Mesenchymal stem cell (in vitro differentiated cells and primary cell): ENCODE results near the gene SMIM29.

Experiments used
- DNase-seq: peaks from one replicate; pipeline ENCODE4 v3.0.0-alpha.2; 2013
- H2AFZ ChIP-seq: one replicate; pipeline ENCODE4 v1.6.1; 2013; ENCODE audit warnings: low read depth, mild to moderate bottlenecking, control low read depth, inconsistent platforms, low read length, moderate library complexity
- H2AK5ac ChIP-seq: 2 replicates; pipeline ENCODE4 v1.6.1; 2013; ENCODE audit warnings: low read length, moderate library complexity, mild to moderate bottlenecking, inconsistent platforms; ENCODE audit not compliant: severe bottlenecking
- H2BK120ac ChIP-seq: one replicate; pipeline ENCODE4 v1.6.1; 2013; ENCODE audit warnings: low read depth, mild to moderate bottlenecking, inconsistent platforms, low read length, moderate library complexity
- H2BK12ac ChIP-seq, 2 experiments: one replicate each; pipeline ENCODE4 v1.6.1; 2013; ENCODE audit warnings: inconsistent platforms in 2 of 2, low read length in 2 of 2, mild to moderate bottlenecking in 2 of 2, moderate library complexity in 2 of 2, control low read depth in 1 of 2
- H2BK15ac ChIP-seq: one replicate; pipeline ENCODE4 v1.6.1; 2013; ENCODE audit warnings: mild to moderate bottlenecking, low read depth, inconsistent platforms; ENCODE audit not compliant: poor library complexity, severe bottlenecking
- H2BK5ac ChIP-seq: 2 replicates; pipeline ENCODE4 v1.6.1; 2013; ENCODE audit warnings: low read depth, mild to moderate bottlenecking, low read length, control low read depth, inconsistent platforms; ENCODE audit not compliant: poor library complexity, severe bottlenecking
- H3K14ac ChIP-seq, 2 experiments: one replicate each; pipeline ENCODE4 v1.6.1; 2013; ENCODE audit warnings: inconsistent platforms in 2 of 2, low read length in 2 of 2, control low read depth in 1 of 2, mild to moderate bottlenecking in 1 of 2, moderate library complexity in 1 of 2
- H3K18ac ChIP-seq, 2 experiments: one replicate each; pipeline ENCODE4 v1.6.1; 2013; ENCODE audit warnings: inconsistent platforms in 2 of 2, low read length in 2 of 2, control low read depth in 1 of 2, low read depth in 1 of 2, mild to moderate bottlenecking in 1 of 2
- H3K23ac ChIP-seq, 2 experiments: one replicate each; pipeline ENCODE4 v1.6.1; 2013; ENCODE audit warnings: inconsistent platforms in 2 of 2, low read length in 2 of 2, mild to moderate bottlenecking in 2 of 2, moderate library complexity in 2 of 2, control low read depth in 1 of 2
- H3K27ac ChIP-seq: 2 replicates; pipeline ENCODE4 v1.5.1; 2013; ENCODE audit warnings: mild to moderate bottlenecking, moderate library complexity, low read length, control low read depth, inconsistent platforms; ENCODE audit not compliant: poor library complexity, severe bottlenecking
- H3K27me3 ChIP-seq, 2 experiments: 2 replicates each; pipeline versions ENCODE4 v1.6.1 to v1.7.0; 2013; ENCODE audit warnings: low read length in 2 of 2, mild to moderate bottlenecking in 2 of 2, moderate library complexity in 2 of 2, control low read depth in 1 of 2, inconsistent platforms in 1 of 2; ENCODE audit not compliant: control insufficient read depth in 1 of 2, insufficient read depth in 1 of 2
- H3K36me3 ChIP-seq, 2 experiments: 2 replicates each; pipeline versions ENCODE4 v1.6.1 to v1.7.0; 2013; ENCODE audit warnings: low read length in 2 of 2, control low read depth in 1 of 2, inconsistent platforms in 1 of 2, low read depth in 1 of 2, mild to moderate bottlenecking in 1 of 2; ENCODE audit not compliant: insufficient read depth in 2 of 2, control insufficient read depth in 1 of 2
- H3K4ac ChIP-seq, 2 experiments: one replicate each; pipeline ENCODE4 v1.6.1; 2013; ENCODE audit warnings: inconsistent platforms in 2 of 2, low read length in 2 of 2, mild to moderate bottlenecking in 2 of 2, moderate library complexity in 2 of 2, control low read depth in 1 of 2, low read depth in 1 of 2
- H3K4me1 ChIP-seq: 2 replicates; pipeline ENCODE4 v1.6.1; 2013; ENCODE audit warnings: low read depth, low read length, control low read depth; ENCODE audit not compliant: control insufficient read depth, insufficient read depth
- H3K4me2 ChIP-seq: 2 replicates; pipeline ENCODE4 v1.6.1; 2013; ENCODE audit warnings: low read length, mild to moderate bottlenecking, inconsistent platforms; ENCODE audit not compliant: poor library complexity, severe bottlenecking
- H3K4me3 ChIP-seq, 2 experiments: 2 replicates each; pipeline versions ENCODE4 v1.5.1 to v1.7.0; 2013; ENCODE audit warnings: low read length in 2 of 2, mild to moderate bottlenecking in 2 of 2, control low read depth in 1 of 2, low read depth in 1 of 2; ENCODE audit not compliant: insufficient read depth in 1 of 2
- H3K79me1 ChIP-seq: replicated peaks from 2 replicates; pipeline ENCODE4 v1.6.1; 2013; ENCODE audit warnings: mild to moderate bottlenecking, control low read depth, low read length, inconsistent platforms; ENCODE audit not compliant: poor library complexity, severe bottlenecking
- H3K9ac ChIP-seq: 2 replicates; pipeline ENCODE4 v1.7.0; 2013; ENCODE audit warnings: mild to moderate bottlenecking, low read length, moderate library complexity
- H3K9me3 ChIP-seq: 2 replicates; pipeline ENCODE4 v1.7.0; 2013; ENCODE audit warnings: mild to moderate bottlenecking, low read length; ENCODE audit not compliant: control insufficient read depth
- H4K8ac ChIP-seq: one replicate; pipeline ENCODE4 v1.6.1; 2013; ENCODE audit warnings: inconsistent platforms, mild to moderate bottlenecking, low read length, moderate library complexity
- H4K91ac ChIP-seq: one replicate; pipeline ENCODE4 v1.6.1; 2013; ENCODE audit warnings: mild to moderate bottlenecking, low read length, inconsistent platforms
- WGBS: methylation state at CpG from one replicate; pipeline ENCODE4 v1.1.7; 2013; ENCODE audit warnings: mixed read lengths; 5-methylcytosine and 5-hydroxymethylcytosine counted together

The SMIM29 gene

GRCh38 chr6:34234667-34235306 is 14.0 kb downstream of the SMIM29 start:
- Histone ChIP-seq H3K36me3 (peaks cover 0 to 2% of the 10 kb centered on the region in 2 experiments), H3K23ac (no peak overlapping the region), H3K79me1 (no peaks in the 10 kb centered on the region), H2BK5ac (no peak overlapping the region), H4K91ac (peak overlapping the region; percentile 78), H3K4me2 (no peak overlapping the region), H3K4ac (peak overlapping the region; percentile 35 to 92), H2BK120ac (peak overlapping the region; percentile 95), H3K4me1 (peaks cover 31% of the 10 kb centered on the region), H2AK5ac (no peak overlapping the region), H3K14ac (no peak overlapping the region), H3K9me3 (no peaks in the 10 kb centered on the region), H2AFZ (no peak overlapping the region), H4K8ac (peak overlapping the region; percentile 96), H3K9ac (no peak overlapping the region), H3K4me3 (no peak overlapping the region), H3K27ac (no peak overlapping the region), H3K27me3 (no peaks in the 10 kb centered on the region), H3K18ac (peak overlapping the region; percentile 69 to 94), H2BK15ac (peak overlapping the region; percentile 90), H2BK12ac (peak overlapping the region in 1 of 2 experiments; percentile 92)
- WGBS = 31% methylated on average over 40 of the region's 53 CpGs
- DNase-seq = no peak

DNA sequence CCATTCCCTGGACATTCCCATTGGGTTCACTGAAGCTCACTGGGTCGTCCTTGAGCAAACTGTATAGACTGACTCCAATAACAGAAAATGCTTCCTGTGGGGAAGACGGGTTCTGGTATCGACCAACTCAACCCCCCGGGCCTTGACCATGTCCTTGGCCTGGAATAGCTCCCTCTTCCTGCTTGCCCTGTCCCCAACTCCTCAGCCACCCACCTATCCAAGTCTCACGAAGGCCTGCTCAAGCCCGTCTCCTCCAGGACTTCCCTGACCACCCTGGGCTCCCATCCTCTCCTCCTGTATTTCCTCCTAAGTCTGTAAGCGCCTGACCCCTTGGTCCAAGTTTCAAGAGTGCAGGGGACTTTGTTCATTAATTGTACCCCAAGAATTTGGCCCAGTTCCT is 14.9 kb downstream of the SMIM29 start:
- Histone ChIP-seq H3K4ac (no peak overlapping the region), H3K18ac (no peak overlapping the region), H2AFZ (no peak overlapping the region), H3K4me1 (peaks cover 34% of the 10 kb centered on the region), H3K23ac (no peak overlapping the region), H3K14ac (no peak overlapping the region), H3K27me3 (no peaks in the 10 kb centered on the region), H4K91ac (peak overlapping the region; percentile 83), H3K9me3 (no peaks in the 10 kb centered on the region), H3K36me3 (no peaks in the 10 kb centered on the region), H3K9ac (no peak overlapping the region), H2BK5ac (no peak overlapping the region), H3K4me2 (no peak overlapping the region), H2BK12ac (peak overlapping the region in 1 of 2 experiments; percentile 63), H3K79me1 (no peaks in the 10 kb centered on the region), H3K27ac (no peak overlapping the region), H4K8ac (no peak overlapping the region), H2BK120ac (no peak overlapping the region), H2BK15ac (no peak overlapping the region), H2AK5ac (no peak overlapping the region), H3K4me3 (no peak overlapping the region)
- DNase-seq = no peak
- WGBS = 97% methylated on average over 7 of the region's 7 CpGs

- 80% methylated on average over 5 of the region's 5 CpGs for whole genome bisulfite sequencing
Measured at GRCh38 chr6:34232901-34233300, 15.9 kb downstream of the SMIM29 start.

GRCh38 chr6:34231566-34232336 is 17.1 kb downstream of the SMIM29 start:
- Histone ChIP-seq H3K27me3 (no peaks in the 10 kb centered on the region), H4K91ac (peak overlapping the region; percentile 73), H3K23ac (no peak overlapping the region), H3K4me2 (no peak overlapping the region), H2BK15ac (peak overlapping the region; percentile 5), H3K18ac (no peak overlapping the region), H3K4me3 (no peak overlapping the region), H3K27ac (no peak overlapping the region), H3K36me3 (no peaks in the 10 kb centered on the region), H2BK12ac (peak overlapping the region in 1 of 2 experiments; percentile 72), H2BK5ac (no peak overlapping the region), H3K9me3 (no peaks in the 10 kb centered on the region), H3K14ac (peak overlapping the region in 1 of 2 experiments; percentile 26), H2AK5ac (no peak overlapping the region), H3K4me1 (peaks cover 36% of the 10 kb centered on the region), H2AFZ (no peak overlapping the region), H3K4ac (no peak overlapping the region), H2BK120ac (no peak overlapping the region), H4K8ac (no peak overlapping the region), H3K9ac (no peak overlapping the region), H3K79me1 (no peaks in the 10 kb centered on the region)
- 96% methylated on average over 17 of the region's 17 CpGs for WGBS
- no peak for DNase-seq

More at GRCh38 chr6:34232901-34233300, 15.9 kb downstream of the SMIM29 start:
- Histone ChIP-seq H3K27ac (no peak overlapping the region), H4K8ac (peak overlapping the region; percentile 12), H2BK120ac (no peak overlapping the region), H4K91ac (peak overlapping the region; percentile 20), H3K9me3 (no peaks in the 10 kb centered on the region), H3K36me3 (no peaks in the 10 kb centered on the region), H3K23ac (no peak overlapping the region), H2BK15ac (peak overlapping the region; percentile 48), H3K4me3 (no peak overlapping the region), H3K9ac (peak overlapping the region; percentile 9), H2BK12ac (no peak overlapping the region), H3K4ac (no peak overlapping the region), H3K27me3 (no peaks in the 10 kb centered on the region), H2BK5ac (no peak overlapping the region), H3K79me1 (no peaks in the 10 kb centered on the region), H2AFZ (no peak overlapping the region), H3K4me2 (no peak overlapping the region), H2AK5ac (no peak overlapping the region), H3K14ac (no peak overlapping the region), H3K4me1 (peaks cover 27% of the 10 kb centered on the region), H3K18ac (no peak overlapping the region)
- no peak for DNase-seq
